Measurements from ENCODE around the gene MIEN1.

GRCh38 chr17:39750131-39751015 is 20.0 kb upstream of the MIEN1 start:
- no peak for TF ChIP-seq CTCF (IDR thresholded peaks at IDR 0.05)
- TF ChIP-seq POLR2A (IDR thresholded peaks at IDR 0.05): no peak

All from stomach (tissue), 4 donors.